DOHH2 (cell line): ENCODE data around the gene DCPS.

ENCODE experiments used
- EZH2phosphoT487 ChIP-seq: fragments of 200-600 bp; sonication (generic); IDR thresholded peaks from 2 replicates; pipeline ENCODE4 v1.6.1; 2017; ENCODE audit warnings: borderline replicate concordance, mild to moderate bottlenecking, antibody characterized with exemption, low read length, moderate library complexity, mixed read lengths
- TF ChIP-seq, protein P1 (sequence below): fragments of 200-600 bp; sonication (generic); IDR thresholded peaks from one replicate; pipeline ENCODE4 v1.5.1; 2014; ENCODE audit warnings: antibody characterized with exemption, mild to moderate bottlenecking, low read depth, low read length; ENCODE audit not compliant: poor library complexity, severe bottlenecking

DNA sequence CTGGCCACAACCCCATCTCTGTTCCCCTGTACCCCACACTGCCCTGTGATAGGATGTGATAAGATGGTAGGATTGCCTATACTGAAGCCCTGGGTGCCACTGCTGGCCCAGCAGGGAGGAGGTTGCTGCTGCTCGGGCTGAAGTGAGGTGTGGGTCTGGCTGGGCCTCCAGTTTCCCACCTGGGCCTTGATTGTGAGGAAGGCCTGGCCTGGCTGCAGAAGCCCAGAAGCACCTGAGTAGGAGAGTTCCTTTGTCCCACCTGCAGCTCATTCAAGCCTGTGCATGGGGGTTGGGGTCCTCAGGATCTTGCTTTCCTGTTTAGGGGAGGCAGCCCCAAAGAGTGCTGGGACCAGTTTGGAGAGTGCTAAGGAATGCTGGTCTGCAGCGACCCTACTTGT lies 54.9 kb downstream of the DCPS start:
- TF ChIP-seq, protein P1, sequence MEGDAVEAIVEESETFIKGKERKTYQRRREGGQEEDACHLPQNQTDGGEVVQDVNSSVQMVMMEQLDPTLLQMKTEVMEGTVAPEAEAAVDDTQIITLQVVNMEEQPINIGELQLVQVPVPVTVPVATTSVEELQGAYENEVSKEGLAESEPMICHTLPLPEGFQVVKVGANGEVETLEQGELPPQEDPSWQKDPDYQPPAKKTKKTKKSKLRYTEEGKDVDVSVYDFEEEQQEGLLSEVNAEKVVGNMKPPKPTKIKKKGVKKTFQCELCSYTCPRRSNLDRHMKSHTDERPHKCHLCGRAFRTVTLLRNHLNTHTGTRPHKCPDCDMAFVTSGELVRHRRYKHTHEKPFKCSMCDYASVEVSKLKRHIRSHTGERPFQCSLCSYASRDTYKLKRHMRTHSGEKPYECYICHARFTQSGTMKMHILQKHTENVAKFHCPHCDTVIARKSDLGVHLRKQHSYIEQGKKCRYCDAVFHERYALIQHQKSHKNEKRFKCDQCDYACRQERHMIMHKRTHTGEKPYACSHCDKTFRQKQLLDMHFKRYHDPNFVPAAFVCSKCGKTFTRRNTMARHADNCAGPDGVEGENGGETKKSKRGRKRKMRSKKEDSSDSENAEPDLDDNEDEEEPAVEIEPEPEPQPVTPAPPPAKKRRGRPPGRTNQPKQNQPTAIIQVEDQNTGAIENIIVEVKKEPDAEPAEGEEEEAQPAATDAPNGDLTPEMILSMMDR = no peak
- no peak for TF ChIP-seq EZH2phosphoT487
